Measurements from ENCODE around the gene SORCS3. TPM values are rescaled to one million over a fixed set of nuclear protein-coding genes. Genes with fewer than 3 reads are reported as not detected.

Gene SORCS3
- total and polyA plus RNA-seq, 2 experiments from 2014 or later = not detected

DNA sequence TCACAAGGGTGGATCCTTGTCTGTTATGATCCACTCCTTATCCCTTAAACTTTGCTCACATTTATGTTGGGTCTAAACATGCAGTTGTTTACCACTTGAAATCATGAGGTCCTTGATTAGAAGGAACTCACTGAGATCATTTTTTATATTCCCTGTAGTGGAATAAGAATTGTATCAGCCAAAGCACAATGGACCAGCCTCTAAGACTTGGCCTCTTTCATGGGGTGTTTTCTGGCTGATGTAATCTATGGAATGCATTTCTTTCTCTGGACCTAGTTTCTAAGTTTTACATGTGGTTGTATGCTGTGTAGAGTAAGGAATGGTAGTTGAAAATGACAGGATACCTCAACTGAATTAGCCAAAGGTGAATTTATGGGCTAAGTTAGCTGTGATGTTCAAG, 376.6 kb downstream of the SORCS3 start:
- TF ChIP-seq EZH2phosphoT487 (IDR thresholded peaks at IDR 0.05; ENCODE audit: insufficient read depth, low read depth) (no peak), EZH2 (IDR thresholded peaks at IDR 0.05; ENCODE audit: insufficient read depth, poor library complexity, severe bottlenecking) (no peak)
- no peaks in the 10 kb centered on the region for H4K20me1 ChIP-seq (ENCODE audit: insufficient read depth)
- no peaks in the 10 kb centered on the region for H3K27me3 ChIP-seq (replicated peaks; ENCODE audit: insufficient read depth)
- no peaks in the 10 kb centered on the region for H3K36me3 ChIP-seq (ENCODE audit: low read depth)
- no peaks in the 10 kb centered on the region for H3K79me2 ChIP-seq (ENCODE audit: insufficient read depth)
- H2AFZ ChIP-seq = no peak overlapping the region
- no peak overlapping the region for H3K27ac ChIP-seq
- no peak for DNase-seq
- no peaks in the 10 kb centered on the region for H3K9me3 ChIP-seq (ENCODE audit: low read depth)
- H3K4me3 ChIP-seq = no peak overlapping the region
- H3K4me2 ChIP-seq (ENCODE audit: unreplicated experiment) = no peak overlapping the region
- no peak overlapping the region for H3K9ac ChIP-seq
- in situ Hi-C loops (cut with MboI) = no loop called here
- H3K4me1 ChIP-seq (ENCODE audit: insufficient read depth) = no peaks in the 10 kb centered on the region
- H3K9me2 ChIP-seq (ENCODE audit: insufficient read depth) = no peaks in the 10 kb centered on the region
- H3F3A ChIP-seq (ENCODE audit: insufficient read depth) = no peaks in the 10 kb centered on the region

DNA sequence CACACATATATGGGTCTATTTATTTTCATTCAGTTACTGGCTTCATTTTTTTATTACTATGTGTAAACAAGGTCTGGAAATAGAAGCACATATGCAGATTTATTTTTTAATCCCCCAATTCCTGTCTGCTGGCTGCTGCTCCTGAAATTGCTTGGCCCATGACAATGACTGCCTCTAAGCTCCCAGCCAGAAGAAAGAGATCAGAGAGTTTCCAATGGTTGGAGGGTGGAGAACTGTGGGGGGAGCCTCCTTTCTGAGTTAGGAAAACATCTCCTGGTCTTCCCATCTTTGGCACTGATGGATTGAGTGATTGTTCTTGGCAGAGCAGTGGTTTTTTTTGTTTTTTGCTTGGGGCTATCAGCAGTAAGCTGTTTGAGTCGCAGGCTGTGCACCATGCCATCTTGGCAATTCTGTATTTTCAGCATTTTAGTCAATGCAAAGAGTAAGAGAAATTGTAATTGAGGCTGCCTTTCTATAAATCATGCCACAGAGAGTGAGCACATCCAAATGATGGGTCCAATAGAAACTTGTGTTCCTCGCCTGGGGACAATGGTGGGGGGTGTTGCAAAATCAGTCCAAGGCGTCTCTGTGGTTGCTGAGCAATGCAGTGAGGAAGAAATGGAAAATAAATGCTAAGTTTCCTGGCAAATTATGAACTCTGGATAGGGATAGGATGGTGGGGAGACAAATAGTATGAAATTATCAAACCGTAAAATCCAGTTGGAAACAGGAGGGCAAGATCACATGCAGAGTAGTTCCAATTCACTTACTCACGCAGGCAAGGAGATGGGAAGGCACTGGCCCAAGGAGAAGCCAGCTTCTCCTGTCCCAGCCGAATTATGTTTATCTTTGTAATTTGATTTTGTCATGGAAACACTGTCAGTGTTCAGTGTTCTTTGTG, 382.4 kb downstream of the SORCS3 start:
- Histone ChIP-seq H3K4me1 (ENCODE audit: insufficient read depth) (no peaks in the 10 kb centered on the region), H3K4me3 (no peak overlapping the region), H3K79me2 (ENCODE audit: insufficient read depth) (no peaks in the 10 kb centered on the region), H4K20me1 (ENCODE audit: insufficient read depth) (no peaks in the 10 kb centered on the region), H3K9me3 (ENCODE audit: low read depth) (no peaks in the 10 kb centered on the region), H3K9ac (no peak overlapping the region), H3F3A (ENCODE audit: insufficient read depth) (no peaks in the 10 kb centered on the region), H3K36me3 (ENCODE audit: low read depth) (no peaks in the 10 kb centered on the region), H3K27me3 (replicated peaks; ENCODE audit: insufficient read depth) (no peaks in the 10 kb centered on the region), H2AFZ (no peak overlapping the region), H3K27ac (no peak overlapping the region), H3K4me2 (ENCODE audit: unreplicated experiment) (no peak overlapping the region), H3K9me2 (ENCODE audit: insufficient read depth) (no peaks in the 10 kb centered on the region)
- no peak for DNase-seq
- TF ChIP-seq EZH2phosphoT487 (IDR thresholded peaks at IDR 0.05; ENCODE audit: insufficient read depth, low read depth) (no peak), EZH2 (IDR thresholded peaks at IDR 0.05; ENCODE audit: insufficient read depth, poor library complexity, severe bottlenecking) (no peak)
- WGBS, 2 experiments (ENCODE audit: low coverage in 1 of 2, low lambda C conversion rate in 2 of 2, missing lambda C conversion rate in 2 of 2) = 4 to 5% methylated on average over 6 of the region's 6 CpGs
- in situ Hi-C loops (cut with MboI) = no loop called here

DNA sequence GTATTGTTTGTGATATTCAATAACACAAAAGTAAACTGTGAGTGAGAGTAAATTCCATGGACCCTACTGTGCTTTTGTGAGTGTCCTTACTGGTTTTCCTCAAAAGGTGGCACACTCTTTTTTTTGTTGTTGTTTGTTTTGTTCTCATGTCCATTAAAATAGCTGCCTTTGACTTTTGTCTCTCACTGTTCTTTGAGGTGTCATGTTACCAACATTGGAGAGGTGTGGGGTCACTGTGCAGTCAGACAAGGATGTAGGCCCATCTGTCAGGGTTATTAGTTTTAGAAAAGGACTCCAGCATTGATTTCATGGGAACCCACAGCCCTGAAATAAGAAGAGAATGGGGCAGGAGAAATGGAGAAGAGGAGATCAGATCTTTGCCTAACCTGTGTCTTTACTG, 383.1 kb downstream of the SORCS3 start:
- no peak overlapping the region for H3K27ac ChIP-seq
- no peak overlapping the region for H3K9ac ChIP-seq
- no peak for DNase-seq
- no peaks in the 10 kb centered on the region for H3F3A ChIP-seq (ENCODE audit: insufficient read depth)
- H3K9me3 ChIP-seq (ENCODE audit: low read depth) = no peaks in the 10 kb centered on the region
- no peaks in the 10 kb centered on the region for H3K79me2 ChIP-seq (ENCODE audit: insufficient read depth)
- H2AFZ ChIP-seq = no peak overlapping the region
- no peak overlapping the region for H3K4me3 ChIP-seq
- H4K20me1 ChIP-seq (ENCODE audit: insufficient read depth) = no peaks in the 10 kb centered on the region
- H3K4me1 ChIP-seq (ENCODE audit: insufficient read depth) = no peaks in the 10 kb centered on the region
- H3K9me2 ChIP-seq (ENCODE audit: insufficient read depth) = no peaks in the 10 kb centered on the region
- H3K36me3 ChIP-seq (ENCODE audit: low read depth) = no peaks in the 10 kb centered on the region
- no peak overlapping the region for H3K4me2 ChIP-seq (ENCODE audit: unreplicated experiment)
- H3K27me3 ChIP-seq (replicated peaks; ENCODE audit: insufficient read depth) = no peaks in the 10 kb centered on the region
- in situ Hi-C loops (cut with MboI) = no loop called here
- TF ChIP-seq EZH2phosphoT487 (IDR thresholded peaks at IDR 0.05; ENCODE audit: insufficient read depth, low read depth) = no peak

DNA sequence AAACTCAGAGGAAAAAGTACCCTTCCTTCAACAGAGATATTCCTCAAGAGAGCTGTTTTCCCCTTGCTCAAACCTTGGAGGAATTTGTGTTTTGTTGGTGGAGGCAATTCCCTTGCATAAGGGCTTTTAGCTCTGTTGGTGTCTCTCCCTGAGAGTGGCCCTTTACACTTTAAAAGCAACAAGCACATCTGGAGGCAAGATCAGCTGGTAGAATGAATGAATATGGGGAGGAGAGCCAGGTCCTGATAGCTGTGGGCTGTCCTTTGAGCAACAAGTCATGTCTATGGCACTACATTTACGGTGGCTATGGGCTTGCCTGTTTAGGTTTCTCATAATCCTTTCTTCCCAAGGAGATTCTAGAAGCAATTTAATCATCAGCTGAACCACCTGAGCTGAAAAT, 384.0 kb downstream of the SORCS3 start:
- Histone ChIP-seq H3K9me3 (ENCODE audit: low read depth) (no peaks in the 10 kb centered on the region), H3K4me3 (no peak overlapping the region), H3K9me2 (ENCODE audit: insufficient read depth) (no peaks in the 10 kb centered on the region), H3K27me3 (replicated peaks; ENCODE audit: insufficient read depth) (no peaks in the 10 kb centered on the region), H3K27ac (no peak overlapping the region), H3K9ac (no peak overlapping the region), H2AFZ (no peak overlapping the region), H3F3A (ENCODE audit: insufficient read depth) (no peaks in the 10 kb centered on the region), H3K4me1 (ENCODE audit: insufficient read depth) (no peaks in the 10 kb centered on the region), H3K36me3 (ENCODE audit: low read depth) (no peaks in the 10 kb centered on the region), H3K4me2 (ENCODE audit: unreplicated experiment) (no peak overlapping the region), H4K20me1 (ENCODE audit: insufficient read depth) (no peaks in the 10 kb centered on the region), H3K79me2 (ENCODE audit: insufficient read depth) (no peaks in the 10 kb centered on the region)
- in situ Hi-C loops (cut with MboI) = no loop called here
- DNase-seq = no peak
- TF ChIP-seq EZH2 (IDR thresholded peaks at IDR 0.05; ENCODE audit: insufficient read depth, poor library complexity, severe bottlenecking) = no peak
- TF ChIP-seq EZH2phosphoT487 (IDR thresholded peaks at IDR 0.05; ENCODE audit: insufficient read depth, low read depth) = no peak
- 0 to 6% methylated on average over 1 of the region's 1 CpG for WGBS, 2 experiments (ENCODE audit: low coverage in 1 of 2, low lambda C conversion rate in 2 of 2, missing lambda C conversion rate in 2 of 2)

DNA sequence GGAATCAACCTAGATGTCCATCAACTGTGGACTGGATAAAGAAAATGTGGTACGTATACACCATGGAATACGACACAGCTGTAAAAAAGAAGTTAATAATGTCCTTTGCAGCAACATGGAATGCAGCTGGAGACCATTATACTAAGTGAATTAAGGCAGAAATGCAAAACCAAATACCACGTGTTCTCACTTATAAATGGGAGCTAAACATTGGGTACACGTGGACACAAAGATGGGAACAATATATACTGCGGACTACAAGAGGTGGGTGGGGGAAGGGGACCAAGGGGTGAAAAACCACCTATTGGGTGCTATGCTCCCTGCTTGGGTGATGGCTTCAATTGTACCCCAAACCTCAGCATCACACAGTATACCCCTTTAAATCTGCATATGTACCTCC, 385.5 kb downstream of the SORCS3 start:
- 40 to 49% methylated on average over 5 of the region's 5 CpGs for WGBS, 2 experiments (ENCODE audit: low coverage in 1 of 2, low lambda C conversion rate in 2 of 2, missing lambda C conversion rate in 2 of 2)
- Histone ChIP-seq H3K27ac (no peak overlapping the region), H3K79me2 (ENCODE audit: insufficient read depth) (no peaks in the 10 kb centered on the region), H3K9me2 (ENCODE audit: insufficient read depth) (no peaks in the 10 kb centered on the region), H2AFZ (no peak overlapping the region), H3K9ac (no peak overlapping the region), H3F3A (ENCODE audit: insufficient read depth) (no peaks in the 10 kb centered on the region), H3K36me3 (ENCODE audit: low read depth) (no peaks in the 10 kb centered on the region), H3K4me2 (ENCODE audit: unreplicated experiment) (no peak overlapping the region), H3K4me3 (no peak overlapping the region), H3K27me3 (replicated peaks; ENCODE audit: insufficient read depth) (no peaks in the 10 kb centered on the region), H4K20me1 (ENCODE audit: insufficient read depth) (no peaks in the 10 kb centered on the region), H3K4me1 (ENCODE audit: insufficient read depth) (no peaks in the 10 kb centered on the region), H3K9me3 (ENCODE audit: low read depth) (no peaks in the 10 kb centered on the region)
- in situ Hi-C loops (cut with MboI) = no loop called here
- TF ChIP-seq EZH2 (IDR thresholded peaks at IDR 0.05; ENCODE audit: insufficient read depth, poor library complexity, severe bottlenecking) = no peak
- TF ChIP-seq EZH2phosphoT487 (IDR thresholded peaks at IDR 0.05; ENCODE audit: insufficient read depth, low read depth) = no peak
- DNase-seq = no peak
